Fibroblast of villous mesenchyme (primary cell): ENCODE measurements around the gene POLD2. TPM values are rescaled to one million over a fixed set of nuclear protein-coding genes. Genes with fewer than 3 reads are reported as not detected.

Experiments
- DNase-seq: peaks from one replicate; pipeline ENCODE4 v3.0.0-alpha.2; 2010; ENCODE audit warnings: low read depth
- H3K4me3 ChIP-seq: 2 replicates; pipeline ENCODE4 v1.5.1; 2011; ENCODE audit warnings: low read depth, mild to moderate bottlenecking, low read length
- CTCF ChIP-seq: IDR thresholded peaks from 2 replicates; pipeline ENCODE4 v1.5.1; 2012; ENCODE audit warnings: low read depth, mild to moderate bottlenecking, low read length; ENCODE audit not compliant: insufficient read depth
- total RNA-seq: library from RNA; depleted of rRNA; stranded (reverse); fragments of >200 nt; gene quantifications from 2 replicates; pipeline ENCODE4 v1.2.3, GENCODE V29; 2012

Gene POLD2
- total RNA-seq, 1 donor, result 101 TPM

- TF ChIP-seq CTCF, result peak; percentile 5
- DNase-seq, result peak; percentile 42
- no peak overlapping the region for H3K4me3 ChIP-seq
Observed at GRCh38 chr7:44147026-44147991, 24.0 kb upstream of the POLD2 start.

GRCh38 chr7:44145969-44146911 is 22.9 kb upstream of the POLD2 start:
- no peak for TF ChIP-seq CTCF
- H3K4me3 ChIP-seq, result peak overlapping the region; percentile 47
- DNase-seq, result peak; percentile 67

GRCh38 chr7:44145479-44145968 is 22.2 kb upstream of the POLD2 start:
- DNase-seq, result no peak
- no peak for TF ChIP-seq CTCF
- H3K4me3 ChIP-seq, result peak overlapping the region; percentile 47

- no peak for DNase-seq
- no peak for TF ChIP-seq CTCF
Observed at GRCh38 chr7:44144968-44145478, 21.7 kb upstream of the POLD2 start.

GRCh38 chr7:44144426-44144967 is 21.1 kb upstream of the POLD2 start:
- TF ChIP-seq CTCF, result no peak
- no peak for DNase-seq

More at GRCh38 chr7:44144968-44145478, 21.7 kb upstream of the POLD2 start:
- H3K4me3 ChIP-seq, result no peak overlapping the region

DNA sequence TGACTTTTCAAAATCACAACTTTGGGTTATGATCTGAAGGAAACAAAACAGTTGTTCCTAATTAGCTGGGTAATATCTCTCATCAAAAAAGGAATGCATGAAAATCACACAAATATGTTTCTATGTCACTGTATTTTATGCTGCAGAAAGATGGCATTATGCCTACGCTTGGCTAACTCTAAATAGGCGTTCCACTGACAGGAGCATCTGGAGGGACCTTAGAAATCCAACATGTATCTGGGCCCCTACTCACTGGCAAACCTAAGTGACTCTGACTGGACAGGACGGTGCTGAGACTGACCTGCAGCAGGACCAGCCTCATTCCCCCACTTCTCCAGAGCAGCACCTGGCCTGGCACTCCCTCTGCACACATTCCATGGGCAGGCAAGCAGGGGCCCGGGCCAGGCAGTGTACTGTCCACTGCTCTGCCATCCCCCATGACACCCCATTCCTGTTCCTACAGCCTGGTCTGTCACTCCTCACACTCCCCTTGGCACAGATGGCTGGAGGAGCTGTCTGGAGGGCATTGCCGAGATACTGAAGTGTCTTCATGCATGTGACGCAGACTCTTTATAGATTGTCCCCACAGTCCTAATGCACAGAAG is 20.4 kb upstream of the POLD2 start:
- no peak overlapping the region for H3K4me3 ChIP-seq
- TF ChIP-seq CTCF, result no peak
- no peak for DNase-seq

More at GRCh38 chr7:44144426-44144967, 21.1 kb upstream of the POLD2 start:
- H3K4me3 ChIP-seq, result no peak overlapping the region
